Parathyroid adenoma (tissue), 2 donors: Measurements from ENCODE around the gene ABTB2.

ENCODE experiments used
- H2AFZ ChIP-seq: fragments of 300-600 bp; sonication (generic); one replicate; pipeline ENCODE4 v1.7.0; 2017; ENCODE audit warnings: antibody characterized with exemption, mild to moderate bottlenecking
- H3K27ac ChIP-seq: fragments of 300-600 bp; sonication (generic); one replicate; pipeline ENCODE4 v1.7.0; 2017
- H3K27me3 ChIP-seq: fragments of 300-600 bp; sonication (generic); one replicate; pipeline ENCODE4 v1.7.0; 2017; ENCODE audit warnings: low read length; ENCODE audit not compliant: control insufficient read depth, insufficient read depth
- H3K36me3 ChIP-seq: fragments of 300-600 bp; sonication (generic); one replicate; pipeline ENCODE4 v1.7.0; 2017; ENCODE audit warnings: low read length; ENCODE audit not compliant: control insufficient read depth, insufficient read depth
- H3K4me1 ChIP-seq: fragments of 300-600 bp; sonication (generic); one replicate; pipeline ENCODE4 v1.7.0; 2017; ENCODE audit warnings: control low read depth
- H3K4me2 ChIP-seq: fragments of 300-600 bp; sonication (generic); one replicate; pipeline ENCODE4 v1.7.0; 2017; ENCODE audit warnings: low read length
- H3K4me3 ChIP-seq: fragments of 300-600 bp; sonication (generic); one replicate; pipeline ENCODE4 v1.7.0; 2017; ENCODE audit warnings: low read depth, low read length
- H3K79me2 ChIP-seq: fragments of 300-600 bp; sonication (generic); one replicate; pipeline ENCODE4 v1.7.0; 2017; ENCODE audit warnings: control low read depth
- H3K9ac ChIP-seq: fragments of 300-600 bp; sonication (generic); one replicate; pipeline ENCODE4 v1.7.0; 2017; ENCODE audit warnings: mild to moderate bottlenecking
- H3K9me3 ChIP-seq: fragments of 300-600 bp; sonication (generic); one replicate; pipeline ENCODE4 v1.7.0; 2017; ENCODE audit warnings: low read length; ENCODE audit not compliant: control insufficient read depth
- TF ChIP-seq, protein P1 (sequence below): fragments of 300-600 bp; sonication (generic); IDR thresholded peaks from one replicate; pipeline ENCODE4 v1.7.0; 2017; ENCODE audit warnings: antibody characterized with exemption, mild to moderate bottlenecking
- donor health status: primary hyperparathyroidism.

The ABTB2 gene

DNA sequence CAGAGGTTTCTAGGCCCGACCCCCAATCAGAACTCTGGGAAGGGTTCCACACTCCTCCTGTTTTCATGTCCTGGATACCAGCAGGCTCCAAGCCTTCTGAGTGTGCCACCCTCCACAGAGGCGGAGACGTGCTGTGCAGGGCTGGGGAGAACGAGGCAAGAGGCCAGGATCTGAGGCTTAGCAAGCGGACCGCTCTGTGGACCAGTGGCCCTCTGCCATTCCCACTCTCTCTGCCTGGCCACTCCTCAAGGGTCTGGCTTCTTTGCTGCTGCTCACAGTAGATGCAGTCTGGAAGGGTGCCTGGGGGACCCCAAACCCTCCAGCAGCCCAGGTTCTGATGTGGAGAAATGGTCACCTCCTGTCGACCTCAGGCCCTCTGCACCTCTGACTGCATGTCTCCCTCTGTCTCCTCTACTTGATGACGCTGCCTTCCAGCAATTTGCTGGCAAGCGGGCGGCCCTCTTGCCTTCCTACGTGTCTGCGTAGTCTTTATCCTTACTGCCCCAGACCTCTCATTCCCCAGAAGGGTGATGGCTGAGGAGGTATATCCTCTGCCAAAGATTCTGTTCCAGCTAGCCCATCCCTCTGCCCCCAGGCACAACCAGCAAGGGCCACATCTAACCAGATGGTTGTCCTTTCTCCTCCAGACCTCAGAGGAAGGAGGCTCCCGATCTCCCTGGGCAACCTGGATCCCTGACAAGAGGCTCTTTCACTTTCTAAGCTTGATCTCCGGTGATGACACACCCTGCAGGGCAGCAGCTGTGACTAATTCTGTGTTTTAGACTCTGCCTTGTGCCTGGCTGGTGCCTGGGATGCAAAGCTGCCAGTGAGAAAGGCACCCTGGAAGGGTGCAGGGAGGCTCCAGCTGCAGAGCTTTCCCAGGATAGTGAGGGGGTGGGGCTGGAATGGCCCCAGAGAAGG lies 165.1 kb downstream of the ABTB2 start:
- Histone ChIP-seq H3K27ac (no peak overlapping the region), H3K4me1 (no peaks in the 10 kb centered on the region), H3K36me3 (no peaks in the 10 kb centered on the region), H3K4me3 (no peak overlapping the region), H3K79me2 (no peaks in the 10 kb centered on the region), H3K27me3 (no peaks in the 10 kb centered on the region), H2AFZ (no peak overlapping the region), H3K9me3 (no peaks in the 10 kb centered on the region), H3K4me2 (no peak overlapping the region), H3K9ac (no peak overlapping the region)
- TF ChIP-seq, protein P1, sequence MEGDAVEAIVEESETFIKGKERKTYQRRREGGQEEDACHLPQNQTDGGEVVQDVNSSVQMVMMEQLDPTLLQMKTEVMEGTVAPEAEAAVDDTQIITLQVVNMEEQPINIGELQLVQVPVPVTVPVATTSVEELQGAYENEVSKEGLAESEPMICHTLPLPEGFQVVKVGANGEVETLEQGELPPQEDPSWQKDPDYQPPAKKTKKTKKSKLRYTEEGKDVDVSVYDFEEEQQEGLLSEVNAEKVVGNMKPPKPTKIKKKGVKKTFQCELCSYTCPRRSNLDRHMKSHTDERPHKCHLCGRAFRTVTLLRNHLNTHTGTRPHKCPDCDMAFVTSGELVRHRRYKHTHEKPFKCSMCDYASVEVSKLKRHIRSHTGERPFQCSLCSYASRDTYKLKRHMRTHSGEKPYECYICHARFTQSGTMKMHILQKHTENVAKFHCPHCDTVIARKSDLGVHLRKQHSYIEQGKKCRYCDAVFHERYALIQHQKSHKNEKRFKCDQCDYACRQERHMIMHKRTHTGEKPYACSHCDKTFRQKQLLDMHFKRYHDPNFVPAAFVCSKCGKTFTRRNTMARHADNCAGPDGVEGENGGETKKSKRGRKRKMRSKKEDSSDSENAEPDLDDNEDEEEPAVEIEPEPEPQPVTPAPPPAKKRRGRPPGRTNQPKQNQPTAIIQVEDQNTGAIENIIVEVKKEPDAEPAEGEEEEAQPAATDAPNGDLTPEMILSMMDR: no peak

DNA sequence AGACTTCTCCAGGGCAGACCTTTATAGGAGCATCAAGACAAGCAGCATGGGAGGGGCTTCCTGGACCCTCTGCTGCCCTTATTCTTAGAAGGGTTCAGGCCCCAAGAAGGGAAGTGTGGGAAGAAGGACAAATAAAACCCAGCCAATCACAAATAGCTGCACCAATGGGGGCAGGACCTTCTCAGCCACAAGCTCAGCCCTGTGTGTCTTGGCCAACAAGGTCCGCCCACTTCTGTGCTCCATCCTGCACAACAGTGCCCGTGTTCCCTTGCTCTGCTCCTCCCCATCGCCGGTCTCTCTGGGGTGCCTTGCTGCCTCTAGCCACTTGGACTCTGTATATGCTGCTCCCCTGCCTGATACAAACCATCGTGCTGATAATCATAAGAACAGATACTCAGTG lies 166.2 kb downstream of the ABTB2 start:
- TF ChIP-seq, protein P1: no peak
- Histone ChIP-seq H3K9ac (no peak overlapping the region), H3K4me2 (no peak overlapping the region), H3K27ac (no peak overlapping the region), H3K9me3 (no peaks in the 10 kb centered on the region), H3K27me3 (no peaks in the 10 kb centered on the region), H3K4me3 (no peak overlapping the region), H2AFZ (no peak overlapping the region), H3K36me3 (no peaks in the 10 kb centered on the region), H3K79me2 (no peaks in the 10 kb centered on the region), H3K4me1 (no peaks in the 10 kb centered on the region)

DNA sequence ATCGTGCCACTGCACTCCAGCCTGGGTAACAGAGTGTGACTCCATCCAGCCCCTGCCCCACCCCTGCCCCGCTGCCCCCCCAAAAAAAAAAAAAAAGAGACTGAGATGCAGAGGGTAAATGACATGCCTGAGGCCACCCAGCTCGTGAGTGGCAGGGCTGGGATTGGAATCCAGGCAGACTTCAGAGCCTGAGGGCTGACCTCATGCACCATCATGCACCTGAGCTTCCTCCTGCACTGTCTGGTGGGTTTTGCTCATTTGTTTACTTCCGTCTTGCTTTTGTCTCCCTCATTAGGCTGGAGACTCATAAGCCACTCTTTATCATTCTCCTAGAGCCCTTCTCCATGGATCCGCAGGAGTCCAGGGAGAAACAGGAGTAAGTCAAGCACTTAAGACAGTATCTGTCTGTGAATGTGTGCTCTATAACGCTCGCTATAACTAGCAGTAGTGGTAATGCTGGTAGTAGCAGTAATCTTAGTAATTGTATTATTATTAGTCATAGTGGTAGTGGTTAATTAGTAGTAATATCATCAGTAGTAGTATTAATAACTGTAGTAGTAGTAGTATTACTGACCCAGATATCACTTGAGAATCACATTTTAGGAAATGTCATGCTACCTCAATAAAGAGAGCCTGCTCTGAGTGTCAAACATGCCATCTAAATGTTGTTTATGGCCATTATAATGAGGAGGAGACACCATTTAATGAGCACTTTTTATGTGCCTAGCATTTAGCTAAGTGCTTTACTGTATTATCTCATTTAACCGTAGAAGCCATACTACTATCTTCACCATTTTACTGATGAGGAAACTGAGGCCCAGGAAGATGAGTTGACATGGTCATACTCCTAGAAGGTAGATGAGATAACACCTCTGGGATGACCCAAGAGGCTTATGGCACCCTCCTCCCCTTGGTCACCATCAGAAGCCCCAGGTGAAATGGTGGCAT lies 167.3 kb downstream of the ABTB2 start:
- Histone ChIP-seq H3K27me3 (no peaks in the 10 kb centered on the region), H2AFZ (no peak overlapping the region), H3K4me2 (no peak overlapping the region), H3K9me3 (no peaks in the 10 kb centered on the region), H3K9ac (no peak overlapping the region), H3K36me3 (no peaks in the 10 kb centered on the region), H3K27ac (no peak overlapping the region), H3K4me1 (no peaks in the 10 kb centered on the region), H3K79me2 (no peaks in the 10 kb centered on the region), H3K4me3 (no peak overlapping the region)
- TF ChIP-seq, protein P1: no peak

DNA sequence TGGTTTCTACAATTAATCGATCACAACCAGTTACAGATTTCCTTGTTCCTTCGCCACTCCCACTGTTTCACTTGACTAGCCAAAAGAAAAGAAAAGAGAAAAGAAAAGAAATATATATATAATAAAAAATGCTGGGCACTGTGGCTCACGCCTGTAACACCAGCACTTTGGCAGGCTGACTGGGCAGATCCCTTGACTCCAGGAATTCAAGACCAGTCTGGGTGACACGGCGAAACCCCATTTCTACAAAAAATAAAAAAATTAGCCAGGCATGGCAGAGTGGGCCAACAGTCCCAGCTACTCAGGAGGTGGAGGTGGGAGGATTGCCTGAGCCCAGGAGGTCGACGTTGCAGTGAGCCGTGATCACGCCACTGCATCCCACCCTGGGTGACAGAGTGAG lies 168.6 kb downstream of the ABTB2 start:
- Histone ChIP-seq H3K9me3 (no peaks in the 10 kb centered on the region), H3K4me1 (no peaks in the 10 kb centered on the region), H3K4me2 (no peak overlapping the region), H3K27me3 (no peaks in the 10 kb centered on the region), H3K27ac (no peak overlapping the region), H3K9ac (no peak overlapping the region), H3K36me3 (no peaks in the 10 kb centered on the region), H2AFZ (no peak overlapping the region), H3K4me3 (no peak overlapping the region), H3K79me2 (no peaks in the 10 kb centered on the region)
- TF ChIP-seq, protein P1: no peak
